NCI-H1694 (cell line): ENCODE measurements around the gene MYO7A.

Experiments used
- DNase-seq: peaks from one replicate; lab custom pipeline; 2025; lab: John Stamatoyannopoulos, UW

Gene MYO7A

DNA sequence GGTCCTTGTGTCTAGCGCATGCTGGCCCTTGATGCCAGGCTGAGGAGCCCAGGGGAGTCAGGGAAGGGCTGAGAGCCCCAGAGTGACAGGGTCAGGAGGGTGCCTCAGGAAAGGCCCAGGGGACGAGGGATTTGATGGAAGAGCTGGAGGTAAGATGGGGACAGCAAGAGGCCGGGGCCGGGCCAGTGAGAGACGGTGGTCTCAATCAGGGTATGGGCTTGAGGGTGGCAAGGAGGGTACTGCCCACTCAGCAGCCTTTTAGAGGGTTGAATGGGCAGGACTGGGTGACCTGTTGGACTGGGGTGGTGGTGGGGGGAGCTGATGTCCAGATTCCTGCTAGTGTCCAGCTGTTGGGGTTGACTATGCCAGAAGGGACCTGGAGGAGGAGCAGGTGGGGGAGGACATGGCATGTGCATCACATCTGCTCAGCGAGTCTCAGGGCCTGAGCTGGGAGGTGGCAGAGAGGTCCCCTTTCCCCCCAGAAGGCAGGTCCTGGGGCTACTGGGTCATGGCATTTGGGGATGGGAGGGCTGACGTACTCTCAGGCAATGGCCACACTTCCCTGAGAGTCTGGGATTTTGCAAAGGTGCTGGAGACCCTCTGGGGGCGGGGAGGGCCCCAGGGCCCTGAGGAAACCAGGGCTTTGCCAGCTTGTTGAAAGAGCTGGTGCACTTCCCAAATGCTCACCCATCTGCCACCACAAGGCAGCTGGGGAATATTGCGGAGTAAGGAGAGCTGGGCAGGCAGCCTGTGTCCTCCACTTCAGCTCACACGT lies 18.4 kb downstream of the MYO7A start:
- DNase-seq: peak; percentile 74

- no peak for DNase-seq
Observed at GRCh38 chr11:77147036-77147315, 18.9 kb downstream of the MYO7A start.

DNA sequence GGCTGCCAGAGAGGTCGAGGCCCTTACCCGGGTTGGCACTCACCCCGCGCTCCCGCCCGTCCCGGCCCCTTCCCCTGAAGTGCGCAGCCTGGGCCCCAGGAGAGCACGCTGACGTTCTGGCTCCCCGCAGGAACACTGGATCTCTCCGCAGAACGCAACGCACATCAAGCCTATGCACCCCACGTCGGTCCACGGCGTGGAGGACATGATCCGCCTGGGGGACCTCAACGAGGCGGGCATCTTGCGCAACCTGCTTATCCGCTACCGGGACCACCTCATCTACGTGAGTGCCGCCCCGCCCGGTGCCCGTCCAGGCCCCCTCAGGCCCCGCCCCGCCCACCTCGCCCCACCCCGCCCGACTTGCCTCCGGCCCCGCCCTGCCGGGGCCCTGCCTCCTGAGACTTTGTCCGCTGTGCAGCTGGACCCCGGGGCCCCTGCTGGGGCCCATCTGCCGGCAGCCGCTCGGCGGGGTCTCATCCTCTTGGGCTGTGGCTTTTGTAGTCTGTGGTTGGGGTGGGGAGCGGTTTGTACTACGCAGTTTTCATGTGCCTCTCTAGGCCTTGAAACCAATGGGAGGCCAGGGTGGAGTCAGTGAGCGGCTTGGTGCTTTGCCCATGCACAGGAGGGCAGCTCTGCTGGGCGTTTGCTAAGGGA lies 19.7 kb downstream of the MYO7A start:
- DNase-seq: peak; percentile 92

GRCh38 chr11:77148963-77149715 lies 21.1 kb downstream of the MYO7A start:
- DNase-seq: no peak

DNA sequence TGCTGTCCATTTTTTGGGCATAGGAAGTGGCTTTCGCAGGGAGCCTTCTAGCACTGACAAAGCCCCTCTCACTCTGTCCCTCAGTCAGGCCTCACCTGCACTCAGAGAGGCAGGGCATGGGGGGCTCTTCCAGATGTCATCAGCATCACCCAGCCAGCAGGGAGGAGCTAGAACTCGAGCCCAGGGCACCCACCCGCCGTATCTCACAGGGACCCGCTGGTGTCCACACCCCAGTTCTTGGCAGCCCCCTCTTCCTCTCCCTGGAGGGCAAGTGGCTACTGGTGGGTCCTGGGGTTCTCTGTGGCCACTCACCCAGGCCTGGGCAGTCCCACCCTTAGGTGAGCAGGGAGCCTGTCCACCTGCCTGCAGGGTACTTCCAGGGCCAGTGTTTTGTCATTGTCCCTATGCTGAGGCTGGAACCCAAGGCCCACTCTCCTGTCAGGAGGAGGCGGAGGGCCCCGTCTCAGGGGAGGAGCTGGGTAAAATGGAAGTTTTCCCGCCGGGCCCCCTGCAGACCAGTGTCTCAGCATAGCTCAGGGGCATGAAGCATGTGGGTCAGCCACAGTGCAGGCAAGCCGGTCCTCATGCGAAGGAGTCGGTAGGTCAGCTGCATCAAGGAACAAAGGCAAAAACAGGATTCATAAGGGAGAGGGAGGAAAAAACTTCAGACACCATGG lies 21.8 kb downstream of the MYO7A start:
- no peak for DNase-seq

DNA sequence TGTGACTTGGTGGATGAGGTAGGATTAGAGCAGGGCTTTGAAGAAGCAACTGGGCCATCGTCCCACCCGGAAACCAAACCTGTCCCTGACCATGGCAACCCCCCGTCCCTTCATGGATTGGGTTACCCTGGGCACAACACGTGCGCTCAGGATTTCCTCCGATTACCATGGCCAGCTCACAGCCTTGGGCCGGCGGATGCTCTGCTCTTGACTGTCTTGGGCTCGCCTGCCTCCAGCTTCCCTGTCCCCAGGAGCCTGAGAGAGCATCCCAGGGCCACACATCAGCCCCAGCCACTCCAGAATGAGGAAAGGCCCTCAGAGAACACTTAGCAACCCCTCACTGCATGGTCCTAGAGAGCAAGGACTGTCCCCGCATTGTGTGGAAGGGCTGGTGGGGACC lies 22.8 kb downstream of the MYO7A start:
- no peak for DNase-seq

DNA sequence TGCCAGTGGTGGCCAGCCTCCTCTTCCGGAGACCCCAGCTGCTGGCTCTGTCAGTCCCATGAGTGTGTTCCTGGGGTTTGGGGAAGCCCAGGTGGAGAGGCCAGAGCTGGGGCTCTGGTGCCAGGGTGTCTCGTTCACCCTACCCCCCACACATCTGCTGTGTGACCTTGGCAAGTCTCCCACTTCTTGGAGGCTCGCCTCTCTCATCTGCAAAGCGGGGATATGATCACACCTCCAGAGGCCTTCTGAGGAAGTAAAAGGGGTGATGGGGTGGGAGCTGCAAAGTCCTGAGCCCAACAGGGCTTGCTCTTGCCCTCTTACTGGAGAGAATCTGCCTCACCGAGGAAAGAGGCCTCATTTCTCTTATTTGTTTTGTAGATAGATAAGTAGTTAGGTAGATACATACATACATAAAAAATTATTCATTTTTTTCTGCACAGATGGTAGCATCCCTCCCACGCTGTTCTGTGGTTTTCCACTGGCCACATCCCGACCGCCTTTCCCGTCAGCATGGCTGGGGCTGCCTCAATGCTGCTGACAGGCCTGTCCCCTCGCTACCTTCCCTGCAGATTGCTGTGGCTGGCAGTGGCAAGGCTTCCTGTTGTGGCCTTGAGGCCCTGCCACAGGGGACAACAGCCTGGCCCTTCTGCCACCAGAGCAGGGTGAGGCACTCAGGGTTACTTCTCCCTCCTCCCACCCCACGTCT lies 23.9 kb downstream of the MYO7A start:
- DNase-seq: peak; percentile 27

- no peak for DNase-seq
Observed at GRCh38 chr11:77152846-77153245, 24.8 kb downstream of the MYO7A start.

DNA sequence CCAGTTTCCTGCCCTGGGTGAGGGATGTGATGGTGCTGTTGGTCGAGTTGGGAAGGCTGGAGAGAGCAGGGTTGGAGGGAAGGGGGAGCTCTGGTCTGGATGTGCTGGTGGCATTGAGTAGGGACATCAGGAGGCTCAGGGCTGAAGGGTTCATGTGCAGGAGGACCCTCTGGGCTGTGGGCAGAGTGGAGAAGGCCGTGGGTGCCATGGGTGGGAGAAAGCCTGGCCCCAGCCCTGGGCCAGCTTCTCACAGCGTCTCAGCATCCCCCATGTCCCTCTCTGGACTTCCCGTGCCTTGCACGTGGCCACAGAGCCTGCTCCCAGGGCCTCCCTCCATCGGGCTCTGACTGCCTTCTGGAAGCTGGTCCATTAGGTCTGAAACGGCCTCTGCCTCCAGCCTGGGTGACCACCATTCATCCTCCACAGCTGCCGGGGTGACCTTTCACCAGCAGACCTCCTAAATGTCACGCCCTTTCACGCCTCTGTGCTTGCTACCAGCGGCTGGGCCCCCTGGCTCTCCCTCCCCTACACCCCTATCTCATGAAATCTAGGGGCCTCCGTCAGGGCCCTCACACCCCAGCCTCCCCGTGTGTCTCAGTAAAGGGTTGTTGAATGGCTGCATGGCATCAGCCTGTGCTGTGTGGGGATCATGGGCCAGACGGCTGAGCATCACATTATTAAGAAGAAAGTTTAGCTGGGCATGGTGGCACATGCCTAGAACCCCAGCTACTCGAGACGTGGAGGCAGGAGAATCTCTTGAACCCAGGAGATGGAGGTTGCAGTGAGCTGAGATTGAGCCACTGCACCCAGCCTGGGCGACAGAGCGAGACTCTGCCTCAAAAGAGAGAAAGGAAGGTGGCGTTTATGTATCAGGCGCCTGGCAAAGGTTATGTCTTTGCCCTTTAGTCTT lies 25.5 kb downstream of the MYO7A start:
- no peak for DNase-seq

DNA sequence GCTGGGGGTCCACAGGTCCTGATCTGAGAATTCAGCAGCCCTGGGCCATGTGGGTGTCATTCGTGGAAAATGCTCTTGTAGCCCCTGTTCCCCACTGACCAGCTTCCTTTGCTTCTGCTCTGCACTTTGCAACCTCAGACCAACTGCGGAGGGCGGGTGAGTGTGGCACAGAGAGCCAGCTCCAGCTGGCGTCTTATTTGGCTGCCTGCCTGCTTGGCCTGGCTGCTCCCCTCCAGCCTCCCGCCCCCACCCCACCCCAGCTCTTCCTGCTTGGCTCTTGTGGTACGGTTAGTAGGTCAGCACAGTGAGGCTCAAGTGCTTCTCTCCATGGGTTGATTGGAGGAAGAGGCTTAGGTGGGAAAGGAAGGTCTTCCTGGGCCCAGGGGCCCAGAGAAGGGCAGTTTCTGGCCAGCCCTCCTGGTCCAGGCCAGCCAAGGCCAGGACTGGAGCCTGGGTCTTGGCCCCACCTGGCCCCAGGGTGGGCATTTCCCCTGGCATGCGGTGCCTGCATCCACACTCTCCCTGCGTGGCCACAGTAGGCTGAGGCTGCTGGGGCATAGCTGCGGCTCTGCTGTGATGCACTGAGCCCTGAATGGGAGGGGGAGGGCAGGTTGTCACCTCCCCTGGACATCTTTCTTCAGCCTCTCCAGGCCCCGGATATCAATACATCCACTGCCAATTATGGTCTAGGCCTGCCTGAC lies 26.5 kb downstream of the MYO7A start:
- DNase-seq: no peak

- no peak for DNase-seq
Observed at GRCh38 chr11:77155082-77155475, 27.0 kb downstream of the MYO7A start.

GRCh38 chr11:77155556-77156130 lies 27.6 kb downstream of the MYO7A start:
- DNase-seq: no peak

- no peak for DNase-seq
Observed at GRCh38 chr11:77156396-77157195, 28.6 kb downstream of the MYO7A start.

DNA sequence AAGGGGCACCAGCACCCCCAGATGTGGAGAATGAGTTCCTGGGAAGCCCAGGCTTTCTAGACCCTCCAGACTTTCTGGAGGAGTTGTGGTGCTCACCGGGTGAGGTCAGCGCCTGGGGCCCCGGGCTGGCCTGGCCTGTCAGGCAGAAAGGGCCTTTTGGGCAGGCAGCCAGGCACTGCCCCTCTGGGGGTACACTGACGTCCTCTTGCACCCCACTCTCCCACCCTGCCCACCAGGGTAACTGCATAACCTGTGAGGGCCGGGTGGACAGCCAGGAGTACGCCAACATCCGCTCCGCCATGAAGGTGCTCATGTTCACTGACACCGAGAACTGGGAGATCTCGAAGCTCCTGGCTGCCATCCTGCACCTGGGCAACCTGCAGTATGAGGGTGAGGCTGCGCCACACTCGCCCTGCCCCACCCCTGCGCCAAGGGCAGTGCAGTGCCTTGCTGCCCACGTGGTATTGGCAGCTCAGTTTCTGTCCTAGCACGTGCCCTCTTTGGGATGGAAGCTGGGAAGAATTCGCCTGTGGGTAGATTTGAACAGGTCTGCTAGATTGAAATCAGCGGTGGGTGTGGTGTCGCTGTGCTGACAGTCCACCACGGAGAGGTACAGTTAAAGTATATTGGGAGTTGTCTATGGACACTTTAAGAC lies 30.1 kb downstream of the MYO7A start:
- no peak for DNase-seq

DNA sequence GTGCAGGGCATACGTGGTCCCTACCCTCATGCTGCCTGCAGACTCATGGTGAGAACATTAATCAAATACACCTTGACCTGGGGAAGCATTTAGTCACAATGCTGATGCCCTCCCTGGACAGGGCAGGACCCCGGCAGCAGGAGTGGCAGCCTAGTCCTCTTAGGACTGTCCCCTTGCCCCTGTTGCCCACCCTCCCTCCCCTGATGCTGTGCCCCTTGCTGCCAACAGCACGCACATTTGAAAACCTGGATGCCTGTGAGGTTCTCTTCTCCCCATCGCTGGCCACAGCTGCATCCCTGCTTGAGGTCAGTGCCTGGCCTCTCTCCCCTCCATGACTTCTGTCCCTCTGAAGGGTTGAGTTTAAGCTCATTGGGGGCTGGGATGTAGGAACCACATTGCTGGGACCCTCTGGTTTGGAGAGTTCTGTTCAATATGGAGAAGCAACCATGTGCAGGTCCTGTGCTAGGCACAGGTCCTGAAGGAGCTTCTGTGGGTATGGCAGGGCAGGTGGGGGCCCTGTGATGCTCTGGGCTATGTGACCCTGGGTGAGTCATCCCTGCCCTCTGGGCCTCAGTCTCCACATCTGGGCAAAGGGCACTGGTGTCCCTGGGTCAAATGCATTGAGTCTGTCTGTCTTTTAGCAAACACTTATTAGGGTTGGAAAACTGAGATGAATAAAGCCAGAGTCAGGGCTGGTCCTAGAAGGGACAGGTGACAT lies 31.3 kb downstream of the MYO7A start:
- DNase-seq: no peak

DNA sequence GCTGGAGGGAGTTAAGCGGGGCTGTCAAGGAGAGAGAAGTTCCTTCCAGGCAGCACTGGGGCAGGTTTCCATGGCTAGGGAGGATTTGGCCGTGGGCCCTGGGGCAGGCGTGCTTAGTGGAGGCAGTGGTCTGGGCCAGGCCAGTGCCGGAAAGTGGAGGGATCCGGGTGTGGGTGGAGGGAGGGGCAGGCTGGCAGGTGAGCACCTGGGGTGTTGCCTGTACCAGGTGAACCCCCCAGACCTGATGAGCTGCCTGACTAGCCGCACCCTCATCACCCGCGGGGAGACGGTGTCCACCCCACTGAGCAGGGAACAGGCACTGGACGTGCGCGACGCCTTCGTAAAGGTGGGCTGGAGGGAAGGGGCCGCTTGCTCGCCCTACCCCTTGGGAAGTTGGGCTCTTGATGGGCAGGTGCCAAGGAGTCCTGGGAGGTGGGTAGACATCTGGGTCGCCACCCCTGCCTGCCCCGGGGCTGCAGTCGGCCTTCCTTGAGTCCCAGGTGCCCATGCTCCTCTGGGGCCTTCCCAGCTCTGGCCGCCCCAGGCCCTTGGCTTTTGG lies 32.0 kb downstream of the MYO7A start:
- DNase-seq: no peak

- DNase-seq: no peak
Observed at GRCh38 chr11:77163271-77163670, 35.2 kb downstream of the MYO7A start.

- no peak for DNase-seq
Observed at GRCh38 chr11:77165066-77165465, 37.0 kb downstream of the MYO7A start.
